LNCaP clone FGC (cell line): ENCODE data around the gene SLC52A1.

Experiments
- DNase-seq: peaks from one replicate; pipeline ENCODE4 v3.0.0-alpha.2; 2011; ENCODE audit warnings: low read depth
- H3K4me3 ChIP-seq: 2 replicates; pipeline ENCODE4 v1.5.1; 2011; ENCODE audit warnings: mild to moderate bottlenecking, low read depth, low read length, control low read depth
- CTCF ChIP-seq: IDR thresholded peaks from 2 replicates; pipeline ENCODE4 v1.5.1; 2012; ENCODE audit warnings: mild to moderate bottlenecking; ENCODE audit not compliant: control insufficient read depth, insufficient read depth; ENCODE audit errors: extremely low read depth

The SLC52A1 gene

DNA sequence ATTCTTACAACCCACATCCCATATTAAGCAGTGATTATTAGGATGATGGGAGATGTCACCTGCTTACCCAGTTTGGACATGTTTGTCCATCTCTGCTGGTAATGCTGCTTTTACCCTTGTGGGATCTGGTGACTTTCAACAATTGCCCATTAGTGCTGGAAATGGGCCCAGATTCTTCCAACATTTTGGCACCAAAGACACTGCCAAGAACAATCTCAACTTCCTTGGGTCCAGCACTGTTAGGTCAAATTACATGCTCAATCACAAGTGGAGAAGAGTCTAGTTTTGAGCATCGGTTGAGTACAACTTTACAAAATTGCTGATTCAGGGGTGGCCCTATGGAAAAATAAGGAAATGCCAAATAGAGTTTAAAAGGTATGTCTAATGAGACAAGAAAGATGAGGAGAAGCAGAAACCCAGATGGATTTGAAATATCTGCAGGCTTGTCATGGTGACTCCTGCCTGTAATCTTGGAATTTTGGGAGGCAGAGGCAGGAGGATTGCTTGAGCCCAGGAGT, 30.1 kb upstream of the SLC52A1 start:
- no peak for TF ChIP-seq CTCF
- DNase-seq = no peak
- no peak overlapping the region for H3K4me3 ChIP-seq

DNA sequence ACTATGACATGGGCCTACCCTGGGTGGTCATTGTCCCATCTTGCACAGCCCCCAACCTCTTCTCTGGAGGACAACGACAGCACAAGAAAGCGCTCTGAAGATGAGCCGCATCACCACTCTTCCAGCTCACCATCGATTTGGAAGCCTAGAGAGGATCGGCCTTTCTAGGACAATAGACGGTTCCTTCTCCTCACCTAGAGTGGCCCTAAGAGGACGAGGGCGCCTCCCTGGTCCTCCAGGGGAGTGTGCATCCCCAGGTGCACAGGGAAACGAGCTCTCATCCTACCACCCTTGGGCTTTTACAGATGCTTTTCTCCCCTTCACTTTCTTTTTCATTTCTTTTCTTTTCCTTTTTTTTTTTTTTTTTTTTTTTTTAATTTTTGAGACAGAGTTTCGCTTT, 20.3 kb upstream of the SLC52A1 start:
- no peak for DNase-seq
- no peak for TF ChIP-seq CTCF
- H3K4me3 ChIP-seq = no peak overlapping the region

DNA sequence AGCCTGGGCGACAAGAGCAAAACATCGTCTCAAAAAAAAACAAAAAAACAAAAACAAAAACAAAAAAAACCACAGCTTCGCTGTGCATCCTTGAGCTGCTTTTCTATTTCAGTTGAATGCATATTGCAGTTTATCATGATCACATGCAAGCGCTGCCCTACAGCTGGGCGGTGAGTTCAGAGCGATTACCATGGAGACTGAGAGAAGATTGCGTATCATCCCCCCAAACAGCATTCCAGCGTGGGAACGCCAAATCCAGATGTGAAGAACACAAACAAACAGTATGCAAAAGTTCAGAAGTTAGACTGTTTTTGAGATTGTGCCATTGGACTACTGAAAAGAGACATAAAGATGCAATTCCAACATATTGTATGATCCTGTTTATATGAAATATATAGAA, 15.1 kb upstream of the SLC52A1 start:
- no peak for TF ChIP-seq CTCF
- no peak for DNase-seq
- H3K4me3 ChIP-seq = no peak overlapping the region

DNA sequence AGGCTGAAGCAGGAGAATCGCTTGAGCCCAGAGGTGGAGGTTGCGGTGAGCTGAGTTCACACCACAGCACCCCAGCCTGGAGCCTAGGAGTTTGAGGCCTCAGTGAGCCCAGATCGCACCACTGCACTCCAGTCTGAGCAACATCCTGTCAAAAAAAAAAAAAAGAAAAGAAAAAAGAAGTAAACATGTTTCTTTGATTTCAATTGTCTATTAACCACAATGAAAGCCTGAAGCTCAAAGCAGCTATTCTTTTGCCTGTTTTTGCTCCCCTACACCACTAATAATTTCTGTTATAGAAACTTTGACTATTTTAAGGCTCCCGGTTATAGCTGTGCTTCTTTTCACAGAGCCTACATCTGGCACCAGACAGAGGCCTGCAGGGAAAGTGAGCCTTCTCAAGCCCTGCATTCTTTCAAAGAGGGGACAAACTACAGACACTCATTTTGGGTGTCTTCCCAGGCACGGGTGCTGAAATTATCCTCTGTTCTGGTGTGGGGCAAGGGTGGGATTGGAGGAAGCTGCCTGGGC, 14.2 kb upstream of the SLC52A1 start:
- H3K4me3 ChIP-seq = no peak overlapping the region
- no peak for TF ChIP-seq CTCF
- no peak for DNase-seq

- no peak for DNase-seq
- no peak overlapping the region for H3K4me3 ChIP-seq
- TF ChIP-seq CTCF = no peak
Measured at GRCh38 chr17:5047446-5047845, 12.2 kb upstream of the SLC52A1 start.

- H3K4me3 ChIP-seq = no peak overlapping the region
- DNase-seq = no peak
- TF ChIP-seq CTCF = no peak
Measured at GRCh38 chr17:5045496-5045895, 10.3 kb upstream of the SLC52A1 start.

DNA sequence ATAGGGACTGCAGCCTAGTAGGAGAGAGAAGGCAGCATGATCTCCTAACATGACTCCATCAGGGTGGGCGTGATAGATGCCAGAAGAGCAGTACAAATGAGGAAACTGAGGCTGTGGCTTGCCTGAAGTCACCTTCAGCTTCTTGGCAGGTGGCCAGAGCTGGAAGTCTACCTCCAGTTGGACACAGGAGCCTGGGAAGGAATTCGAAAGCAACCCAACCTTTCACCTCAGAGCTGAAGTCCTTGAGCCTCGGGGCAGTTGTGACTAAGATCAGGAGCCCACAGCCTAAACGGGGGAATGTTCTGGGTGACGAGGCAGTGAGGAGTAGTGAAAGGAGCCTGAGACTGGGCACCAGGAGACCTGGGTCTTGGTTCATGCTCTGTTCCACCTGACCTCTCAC, 9.4 kb upstream of the SLC52A1 start:
- TF ChIP-seq CTCF = no peak
- H3K4me3 ChIP-seq = no peak overlapping the region
- DNase-seq = no peak
